Measurements from ENCODE around the gene CNIH1.

- TF ChIP-seq CTCF (conservative IDR thresholded peaks at IDR 0.05 in 1 of 2, IDR thresholded peaks at IDR 0.05 in 1 of 2; ENCODE audit: extremely low read depth in 1 of 2, insufficient read depth in 1 of 2, low read depth in 1 of 2, low read length in 2 of 2): no peak
- TF ChIP-seq EZH2 (IDR thresholded peaks at IDR 0.05; ENCODE audit: borderline replicate concordance, low read length): no peak
These were observed 17.2 kb downstream of the CNIH1 start for GRCh38 chr14:54423991-54424390.
